C4-2B (cell line): ENCODE results near the gene PCDHGA1.

Source experiments
- CTCF ChIP-seq: fragments of 450-650 bp; conservative IDR thresholded peaks from 2 replicates; pipeline ENCODE4 v1.5.1; 2017; ENCODE audit warnings: mild to moderate bottlenecking
- ZFX ChIP-seq: fragments of 450-650 bp; IDR thresholded peaks from 2 replicates; pipeline ENCODE4 v1.6.1; 2017

GRCh38 chr5:141517312-141517711, 187.0 kb downstream of the PCDHGA1 start:
- TF ChIP-seq CTCF (no peak), ZFX (no peak)
